Right kidney (tissue), 1 donor: Measurements from ENCODE around the gene NME1.

ENCODE experiments used
- DNase-seq: peaks from one replicate; pipeline ENCODE4 v3.0.0-alpha.2; 2016

Gene NME1

GRCh38 chr17:51189162-51189561 lies 35.8 kb downstream of the NME1 start:
- no peak for DNase-seq

GRCh38 chr17:51189628-51190027 lies 36.3 kb downstream of the NME1 start:
- DNase-seq: no peak

- no peak for DNase-seq
These were observed 38.5 kb downstream of the NME1 start for GRCh38 chr17:51191895-51192294.

- DNase-seq: no peak
These were observed 44.4 kb downstream of the NME1 start for GRCh38 chr17:51197754-51198153.

GRCh38 chr17:51200295-51200694 lies 46.9 kb downstream of the NME1 start:
- DNase-seq: no peak

- no peak for DNase-seq
These were observed 47.5 kb downstream of the NME1 start for GRCh38 chr17:51200846-51201245.

GRCh38 chr17:51203838-51204237 lies 50.5 kb downstream of the NME1 start:
- no peak for DNase-seq
